AG04449 (cell line): ENCODE data around the gene WDR88.

ENCODE experiments used
- CTCF ChIA-PET: fragments of 350-600 bp; formaldehyde crosslinking; extraction: SDS; loops from one replicate; lab custom pipeline; 2021; ENCODE audit warnings: antibody characterized with exemption; lab: Yijun Ruan, JAX
- POLR2A ChIA-PET: fragments of 400-600, 350-600 bp; formaldehyde crosslinking; extraction: SDS; loops from one replicate; lab custom pipeline; 2020; ENCODE audit warnings: antibody characterized with exemption, inconsistent platforms; lab: Yijun Ruan, JAX
- DNase-seq: peaks from one replicate; pipeline ENCODE4 v3.0.0-alpha.2; 2010; ENCODE audit warnings: low read depth, low spot score
- H3K4me3 ChIP-seq: 2 replicates; pipeline ENCODE4 v1.5.1; 2011; ENCODE audit warnings: low read depth, mild to moderate bottlenecking, control low read depth, low read length
- CTCF ChIP-seq: IDR thresholded peaks from one replicate; pipeline ENCODE4 v1.5.1; 2011; ENCODE audit warnings: mild to moderate bottlenecking, moderate library complexity, low read length, control low read depth, inconsistent platforms; ENCODE audit not compliant: insufficient read depth; ENCODE audit errors: missing control alignments

The WDR88 gene

DNA sequence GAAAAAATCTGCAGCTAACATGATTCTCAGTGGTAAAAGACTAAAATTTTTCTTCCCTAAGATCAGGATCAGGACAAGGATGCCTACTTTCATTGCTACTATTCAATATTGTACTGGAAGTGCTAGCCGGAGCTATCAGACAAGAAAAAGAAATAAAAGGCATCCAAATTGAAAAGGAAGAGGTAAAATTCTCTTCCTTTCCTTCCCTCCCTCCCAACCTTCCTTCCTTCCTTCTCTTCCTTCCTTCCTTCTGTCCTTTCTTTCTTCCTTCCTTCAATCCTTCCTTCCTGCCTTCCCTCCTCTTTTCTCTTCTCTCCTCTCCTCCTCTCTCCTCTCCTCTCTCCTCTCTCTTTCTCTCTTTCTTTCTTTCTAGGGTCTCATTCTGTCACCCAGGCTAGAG, 35.5 kb downstream of the WDR88 start:
- CTCF ChIA-PET: interaction anchor here (1.2 to 1.4 kb wide), 2 partner anchors 16 to 23 kb away, joined by 3 to 6 read pairs; no protein-coding TSS in a partner anchor
- no peak overlapping the region for H3K4me3 ChIP-seq
- POLR2A ChIA-PET: no interaction called here
- DNase-seq: no peak
- no peak for TF ChIP-seq CTCF

DNA sequence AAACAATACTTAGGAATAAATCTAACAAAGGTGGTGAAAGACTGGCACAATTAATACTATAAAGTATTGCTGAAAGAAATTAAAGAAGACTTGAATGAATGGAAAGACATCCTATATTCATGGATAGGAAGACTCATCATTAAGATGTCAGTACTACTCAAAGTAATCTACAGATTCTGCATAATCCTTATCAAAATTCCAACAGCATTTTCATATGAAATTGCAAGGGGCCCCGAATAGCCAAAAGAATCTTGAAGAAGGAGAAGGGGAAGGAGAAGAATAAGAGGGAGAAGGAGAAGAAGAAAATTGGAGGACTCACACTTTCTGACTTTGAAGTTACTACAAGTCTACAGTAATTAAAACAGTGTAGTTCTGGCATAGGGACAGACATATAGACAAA, 36.6 kb downstream of the WDR88 start:
- no peak for TF ChIP-seq CTCF
- CTCF ChIA-PET: interaction anchor here (0.9 to 7.1 kb wide), 4 partner anchors 9 to 192 kb away, joined by 3 to 26 read pairs (median 4); no protein-coding TSS in a partner anchor
- no peak overlapping the region for H3K4me3 ChIP-seq
- DNase-seq: no peak
- POLR2A ChIA-PET: no interaction called here

GRCh38 chr19:33171222-33171795, 39.4 kb downstream of the WDR88 start:
- no peak for TF ChIP-seq CTCF
- no peak overlapping the region for H3K4me3 ChIP-seq
- ChIA-PET CTCF (interaction anchor here (1.3 to 7.1 kb wide), 4 partner anchors 9 to 30 kb away, joined by 3 to 26 read pairs (median 4); no protein-coding TSS in a partner anchor), POLR2A (interaction anchor here (0.7 kb wide), 1 partner anchor 44 kb away, joined by 3 read pairs; no protein-coding TSS in a partner anchor)
- no peak for DNase-seq

DNA sequence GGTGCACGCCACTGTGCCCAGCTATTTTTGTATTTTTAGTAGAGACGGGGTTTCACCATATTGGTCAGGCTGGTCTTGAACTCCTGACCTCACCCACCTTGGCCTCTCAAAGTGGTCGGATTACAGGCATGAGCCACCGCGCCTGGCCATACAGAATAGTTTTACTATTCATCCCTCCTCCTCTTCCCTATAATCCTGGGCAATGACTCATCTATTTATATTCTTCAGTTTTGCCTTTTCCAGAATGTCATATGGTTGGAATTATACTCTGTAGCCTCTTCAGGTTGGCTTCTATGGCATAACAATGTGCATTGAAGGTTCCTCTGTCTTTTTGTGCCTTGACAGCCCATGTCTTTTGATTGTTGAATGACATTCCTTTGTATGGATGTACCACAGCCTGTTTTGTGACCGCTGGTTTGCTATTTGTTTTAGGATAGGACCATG, 40.0 kb downstream of the WDR88 start:
- DNase-seq: no peak
- ChIA-PET POLR2A (interaction anchor here (0.7 kb wide), 1 partner anchor 45 kb away, joined by 3 read pairs; no protein-coding TSS in a partner anchor), CTCF (interaction anchor here (1.2 to 7.1 kb wide), 5 partner anchors 10 to 59 kb away, joined by 3 to 26 read pairs (median 4); no protein-coding TSS in a partner anchor)
- H3K4me3 ChIP-seq: no peak overlapping the region
- TF ChIP-seq CTCF: no peak

DNA sequence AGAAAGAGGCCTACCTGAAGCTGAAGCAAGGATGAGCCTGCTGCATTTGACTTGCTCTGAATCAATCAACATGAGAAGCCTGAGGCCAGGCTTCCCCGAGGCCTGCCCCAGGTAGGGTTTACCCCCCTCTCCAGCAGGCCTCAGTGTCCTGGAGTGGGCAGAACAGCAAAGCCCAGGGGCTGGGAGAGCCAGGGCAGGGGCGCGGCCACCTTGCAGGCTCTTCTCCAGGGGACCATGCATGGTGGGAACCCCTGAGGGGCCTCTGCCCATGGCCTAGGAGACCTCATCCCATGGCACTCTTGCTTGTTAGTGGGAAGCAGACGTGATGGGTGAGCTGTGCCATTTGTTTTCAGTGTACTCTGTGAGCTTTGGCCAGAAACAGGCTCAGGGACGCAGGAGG, 42.3 kb downstream of the WDR88 start:
- CTCF ChIA-PET: interaction anchor here (1.4 to 7.1 kb wide), 3 partner anchors 10 to 47 kb away, joined by 3 to 26 read pairs (median 7); no protein-coding TSS in a partner anchor
- no peak for TF ChIP-seq CTCF
- POLR2A ChIA-PET: interaction anchor here (0.6 kb wide), 1 partner anchor 1192 kb away, joined by 3 read pairs; no protein-coding TSS in a partner anchor
- no peak overlapping the region for H3K4me3 ChIP-seq
- no peak for DNase-seq

GRCh38 chr19:33175156-33175782, 43.4 kb downstream of the WDR88 start:
- ChIA-PET POLR2A (interaction anchor here (1.0 kb wide), 1 partner anchor 484 kb away, joined by 3 read pairs; the partner anchor contains the start of gene NUDT19), CTCF (interaction anchor here (0.6 to 7.1 kb wide), 7 partner anchors 9 to 203 kb away, joined by 3 to 54 read pairs (median 5); no protein-coding TSS in a partner anchor)
- H3K4me3 ChIP-seq: peak overlapping the region; percentile 72; the same call in 1 of the 2 replicates
- TF ChIP-seq CTCF: no peak
- no peak for DNase-seq
